H9 (cell line): ENCODE data around the gene ATP10B. TPM values are rescaled to one million over a fixed set of nuclear protein-coding genes. Genes with fewer than 3 reads are reported as not detected.
A peak's percentile ranks its signal among the peaks of the same experiment; 100 is the strongest.

ENCODE experiments used
- DNase-seq: peaks from one replicate; pipeline ENCODE4 v3.0.0-alpha.2; 2017
- H2AFZ ChIP-seq: one replicate; pipeline ENCODE4 v1.6.1; 2013; ENCODE audit warnings: mild to moderate bottlenecking, low read length, control low read depth, moderate library complexity
- H2AK5ac ChIP-seq: 2 replicates; pipeline ENCODE4 v1.6.1; 2013; ENCODE audit warnings: low read length, control low read depth, mixed read lengths; ENCODE audit not compliant: insufficient read length
- H2BK120ac ChIP-seq: one replicate; pipeline ENCODE4 v1.6.1; 2013; ENCODE audit warnings: low read depth, mild to moderate bottlenecking, low read length, control low read depth, inconsistent platforms; ENCODE audit not compliant: poor library complexity, severe bottlenecking
- H2BK12ac ChIP-seq: 2 replicates; pipeline ENCODE4 v1.6.1; 2013; ENCODE audit warnings: low read length, control low read depth, mixed read lengths, low read depth; ENCODE audit not compliant: insufficient read length
- H2BK15ac ChIP-seq: 2 replicates; pipeline ENCODE4 v1.6.1; 2013; ENCODE audit warnings: low read depth, low read length, control low read depth
- H2BK20ac ChIP-seq: one replicate; pipeline ENCODE4 v1.6.1; 2013; ENCODE audit warnings: low read depth, mild to moderate bottlenecking, low read length, control low read depth, inconsistent platforms; ENCODE audit not compliant: poor library complexity, severe bottlenecking
- H2BK5ac ChIP-seq: 2 replicates; pipeline ENCODE4 v1.6.1; 2013; ENCODE audit warnings: low read length, control low read depth, mixed read lengths; ENCODE audit not compliant: insufficient read length
- H3K14ac ChIP-seq: 2 replicates; pipeline ENCODE4 v1.6.1; 2013; ENCODE audit warnings: low read length, control low read depth; ENCODE audit not compliant: insufficient read depth
- H3K18ac ChIP-seq: 2 replicates; pipeline ENCODE4 v1.6.1; 2013; ENCODE audit warnings: low read depth, mild to moderate bottlenecking, mixed read lengths, low read length, control low read depth; ENCODE audit not compliant: insufficient read length
- H3K23ac ChIP-seq: 2 replicates; pipeline ENCODE4 v1.6.1; 2013; ENCODE audit warnings: low read length, control low read depth, mixed read lengths, low read depth; ENCODE audit not compliant: insufficient read length
- H3K23me2 ChIP-seq: 2 replicates; pipeline ENCODE4 v1.6.1; 2013; ENCODE audit warnings: low read depth, mild to moderate bottlenecking, mixed read lengths, low read length, control low read depth; ENCODE audit not compliant: insufficient read length, poor library complexity, severe bottlenecking
- H3K27ac ChIP-seq: 2 replicates; pipeline ENCODE4 v1.5.1; 2013; ENCODE audit warnings: low read length, control low read depth, mixed read lengths, low read depth; ENCODE audit not compliant: insufficient read length
- H3K27me3 ChIP-seq: 2 replicates; pipeline ENCODE4 v1.6.1; 2013; ENCODE audit warnings: low read length, control low read depth, inconsistent platforms; ENCODE audit not compliant: insufficient read depth
- H3K4ac ChIP-seq: 2 replicates; pipeline ENCODE4 v1.6.1; 2013; ENCODE audit warnings: low read depth, mild to moderate bottlenecking, control low read depth, inconsistent platforms, low read length, moderate library complexity
- H3K4me1 ChIP-seq: 2 replicates; pipeline ENCODE4 v1.6.1; 2013; ENCODE audit warnings: low read length, control low read depth, inconsistent platforms; ENCODE audit not compliant: insufficient read depth
- H3K4me2 ChIP-seq: 2 replicates; pipeline ENCODE4 v1.6.1; 2013; ENCODE audit warnings: low read length, control low read depth, mixed read lengths; ENCODE audit not compliant: insufficient read length, insufficient read depth
- H3K56ac ChIP-seq: 2 replicates; pipeline ENCODE4 v1.6.1; 2013; ENCODE audit warnings: low read depth, mild to moderate bottlenecking, mixed read lengths, low read length, control low read depth; ENCODE audit not compliant: insufficient read length
- H3K79me1 ChIP-seq: 2 replicates; pipeline ENCODE4 v1.6.1; 2013; ENCODE audit warnings: low read depth, mild to moderate bottlenecking, moderate library complexity, low read length, control low read depth, inconsistent platforms; ENCODE audit not compliant: insufficient read depth, poor library complexity, severe bottlenecking
- H3K79me2 ChIP-seq: 2 replicates; pipeline ENCODE4 v1.6.1; 2013; ENCODE audit warnings: low read length, control low read depth, inconsistent platforms; ENCODE audit not compliant: insufficient read depth
- H3K9ac ChIP-seq: 2 replicates; pipeline ENCODE4 v1.6.1; 2013; ENCODE audit warnings: low read length, control low read depth, mixed read lengths; ENCODE audit not compliant: insufficient read length; ENCODE audit errors: extremely low read depth
- H3K9me3 ChIP-seq: one replicate; pipeline ENCODE4 v1.6.1; 2013; ENCODE audit warnings: low read depth, low read length, inconsistent platforms; ENCODE audit not compliant: control insufficient read depth
- H3T11ph ChIP-seq: one replicate; pipeline ENCODE4 v1.6.1; 2013; ENCODE audit warnings: mild to moderate bottlenecking, low read length, control low read depth, inconsistent platforms
- H4K20me1 ChIP-seq: one replicate; pipeline ENCODE4 v1.6.1; 2013; ENCODE audit not compliant: control insufficient read depth, insufficient read length, insufficient read depth
- H4K5ac ChIP-seq: 2 replicates; pipeline ENCODE4 v1.6.1; 2013; ENCODE audit warnings: low read depth, mild to moderate bottlenecking, mixed read lengths, low read length, control low read depth; ENCODE audit not compliant: insufficient read length
- H4K8ac ChIP-seq: replicated peaks from 2 replicates; pipeline ENCODE4 v1.6.1; 2013; ENCODE audit warnings: low read length, control low read depth, mixed read lengths, low read depth; ENCODE audit not compliant: insufficient read length
- H4K91ac ChIP-seq: 2 replicates; pipeline ENCODE4 v1.6.1; 2013; ENCODE audit warnings: low read depth, mild to moderate bottlenecking, moderate library complexity, mixed read lengths, low read length, control low read depth; ENCODE audit not compliant: insufficient read length
- H3K27ac Mint-ChIP-seq, 3 experiments: 2 replicates in 2 of 3; 3 replicates in 1 of 3; pipeline ENCODE4 v1.8.0; 2020 to 2021; ENCODE audit warnings: mixed read lengths in 3 of 3, mild to moderate bottlenecking in 1 of 3, moderate library complexity in 1 of 3
- H3K27me3 Mint-ChIP-seq: 2 replicates; pipeline ENCODE4 v1.8.0; 2021; ENCODE audit warnings: low read depth, mild to moderate bottlenecking, moderate library complexity, mixed read lengths
- H3K36me3 Mint-ChIP-seq, 3 experiments: 2 replicates in 2 of 3; 3 replicates in 1 of 3; pipeline ENCODE4 v1.8.0; 2020 to 2021; ENCODE audit warnings: low read depth in 3 of 3, mixed read lengths in 3 of 3; ENCODE audit not compliant: insufficient read depth in 1 of 3
- H3K4me1 Mint-ChIP-seq, 2 experiments: 2 replicates each; pipeline ENCODE4 v1.8.0; 2020; ENCODE audit warnings: mixed read lengths in 2 of 2
- H3K4me3 Mint-ChIP-seq, 2 experiments: 2 replicates in 1 of 2; 3 replicates in 1 of 2; pipeline ENCODE4 v1.8.0; 2020 to 2021; ENCODE audit warnings: mild to moderate bottlenecking in 2 of 2, mixed read lengths in 2 of 2, moderate library complexity in 1 of 2
- H3K9me3 Mint-ChIP-seq, 2 experiments: 2 replicates in 1 of 2; 3 replicates in 1 of 2; pipeline ENCODE4 v1.8.0; 2020; ENCODE audit warnings: mild to moderate bottlenecking in 2 of 2, mixed read lengths in 2 of 2, moderate library complexity in 1 of 2
- WGBS: extraction: QIAGEN DNeasy Blood & Tissue Kit; methylation state at CpG from one replicate; pipeline ENCODE4 v1.1.7; 2013; ENCODE audit warnings: missing lambda C conversion rate, low lambda C conversion rate, mixed read lengths; ENCODE audit not compliant: insufficient read length; ENCODE audit errors: extremely low coverage; 5-methylcytosine and 5-hydroxymethylcytosine counted together
- total RNA-seq: library from RNA; stranded (reverse); gene quantifications from 2 replicates; pipeline ENCODE4 v1.2.1, GENCODE V29; 2021
- TF ChIP-seq, protein P1 (sequence below): fragments of 200-600 bp; sonication (generic); conservative IDR thresholded peaks from 3 replicates; pipeline ENCODE4 v1.8.0; 2021; ENCODE audit warnings: antibody characterized with exemption, mild to moderate bottlenecking

The ATP10B gene
- total RNA-seq, 1 experiment from 2014 or later = 0.42 TPM

DNA sequence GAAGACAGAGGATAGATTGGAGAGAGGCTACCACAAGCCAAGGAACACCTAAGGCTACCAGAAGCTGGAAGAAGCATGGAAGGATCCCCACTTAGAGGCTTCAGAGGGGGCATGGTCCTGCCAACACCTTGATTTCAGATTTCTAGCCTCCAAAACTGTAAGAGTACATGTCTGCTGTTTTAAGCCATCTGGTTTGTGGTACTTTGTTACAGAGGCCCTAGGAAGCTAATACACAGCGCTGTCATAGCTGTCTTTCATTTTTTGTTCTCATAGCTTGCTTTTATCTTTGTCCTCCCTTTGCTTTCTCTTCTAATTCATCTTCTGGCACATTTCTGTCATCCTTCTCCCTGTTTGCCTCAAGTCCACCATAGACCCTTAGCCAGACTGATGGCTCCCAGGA is 104.5 kb downstream of the ATP10B start:
- Mint-ChIP-seq H3K36me3 (no peaks in the 10 kb centered on the region), H3K9me3 (no peaks in the 10 kb centered on the region), H3K27ac (0 out of 7 replicates have a peak overlapping the region, but pooled peaks of 1 of the 3 experiments have one; percentile 19), H3K27me3 (no peaks in the 10 kb centered on the region), H3K4me1 (peaks cover 14 to 23% of the 10 kb centered on the region in 2 experiments), H3K4me3 (no peak overlapping the region)
- H3K27me3 ChIP-seq = no peaks in the 10 kb centered on the region
- H4K5ac ChIP-seq = no peak overlapping the region
- no peak overlapping the region for H3T11ph ChIP-seq
- H3K9ac ChIP-seq = no peak overlapping the region
- no peak overlapping the region for H2AK5ac ChIP-seq
- H3K4me2 ChIP-seq = no peak overlapping the region
- H3K23ac ChIP-seq = no peak overlapping the region
- no peaks in the 10 kb centered on the region for H3K4me1 ChIP-seq
- no peak overlapping the region for H2BK20ac ChIP-seq
- no peak overlapping the region for H4K91ac ChIP-seq
- no peak overlapping the region for H2AFZ ChIP-seq
- no peaks in the 10 kb centered on the region for H3K79me2 ChIP-seq
- H2BK5ac ChIP-seq = no peak overlapping the region
- no peak overlapping the region for H2BK120ac ChIP-seq
- H3K79me1 ChIP-seq = no peaks in the 10 kb centered on the region
- H3K18ac ChIP-seq = no peak overlapping the region
- TF ChIP-seq, protein P1, sequence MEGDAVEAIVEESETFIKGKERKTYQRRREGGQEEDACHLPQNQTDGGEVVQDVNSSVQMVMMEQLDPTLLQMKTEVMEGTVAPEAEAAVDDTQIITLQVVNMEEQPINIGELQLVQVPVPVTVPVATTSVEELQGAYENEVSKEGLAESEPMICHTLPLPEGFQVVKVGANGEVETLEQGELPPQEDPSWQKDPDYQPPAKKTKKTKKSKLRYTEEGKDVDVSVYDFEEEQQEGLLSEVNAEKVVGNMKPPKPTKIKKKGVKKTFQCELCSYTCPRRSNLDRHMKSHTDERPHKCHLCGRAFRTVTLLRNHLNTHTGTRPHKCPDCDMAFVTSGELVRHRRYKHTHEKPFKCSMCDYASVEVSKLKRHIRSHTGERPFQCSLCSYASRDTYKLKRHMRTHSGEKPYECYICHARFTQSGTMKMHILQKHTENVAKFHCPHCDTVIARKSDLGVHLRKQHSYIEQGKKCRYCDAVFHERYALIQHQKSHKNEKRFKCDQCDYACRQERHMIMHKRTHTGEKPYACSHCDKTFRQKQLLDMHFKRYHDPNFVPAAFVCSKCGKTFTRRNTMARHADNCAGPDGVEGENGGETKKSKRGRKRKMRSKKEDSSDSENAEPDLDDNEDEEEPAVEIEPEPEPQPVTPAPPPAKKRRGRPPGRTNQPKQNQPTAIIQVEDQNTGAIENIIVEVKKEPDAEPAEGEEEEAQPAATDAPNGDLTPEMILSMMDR = no peak
- H2BK15ac ChIP-seq = no peak overlapping the region
- no peak for DNase-seq
- H4K20me1 ChIP-seq = no peaks in the 10 kb centered on the region
- H3K27ac ChIP-seq = no peak overlapping the region
- no peak overlapping the region for H4K8ac ChIP-seq
- no peak overlapping the region for H3K4ac ChIP-seq
- no peak overlapping the region for H2BK12ac ChIP-seq
- no peak overlapping the region for H3K14ac ChIP-seq
- H3K9me3 ChIP-seq = no peaks in the 10 kb centered on the region
- H3K23me2 ChIP-seq = no peaks in the 10 kb centered on the region
- H3K56ac ChIP-seq = no peak overlapping the region
- WGBS = no CpG with 5 or more reads among the region's 1 CpG
